NCI-H226 (cell line): ENCODE data around the gene DGCR8.
"Not testable (repeated sequence)": the region's sequence is repeated elsewhere in the genome, so short reads cannot be mapped to it uniquely, and the experiment has no call there.

Source experiments
- DNase-seq: peaks from one replicate; pipeline ENCODE4 v3.0.0-alpha.2; 2015

The DGCR8 gene

DNA sequence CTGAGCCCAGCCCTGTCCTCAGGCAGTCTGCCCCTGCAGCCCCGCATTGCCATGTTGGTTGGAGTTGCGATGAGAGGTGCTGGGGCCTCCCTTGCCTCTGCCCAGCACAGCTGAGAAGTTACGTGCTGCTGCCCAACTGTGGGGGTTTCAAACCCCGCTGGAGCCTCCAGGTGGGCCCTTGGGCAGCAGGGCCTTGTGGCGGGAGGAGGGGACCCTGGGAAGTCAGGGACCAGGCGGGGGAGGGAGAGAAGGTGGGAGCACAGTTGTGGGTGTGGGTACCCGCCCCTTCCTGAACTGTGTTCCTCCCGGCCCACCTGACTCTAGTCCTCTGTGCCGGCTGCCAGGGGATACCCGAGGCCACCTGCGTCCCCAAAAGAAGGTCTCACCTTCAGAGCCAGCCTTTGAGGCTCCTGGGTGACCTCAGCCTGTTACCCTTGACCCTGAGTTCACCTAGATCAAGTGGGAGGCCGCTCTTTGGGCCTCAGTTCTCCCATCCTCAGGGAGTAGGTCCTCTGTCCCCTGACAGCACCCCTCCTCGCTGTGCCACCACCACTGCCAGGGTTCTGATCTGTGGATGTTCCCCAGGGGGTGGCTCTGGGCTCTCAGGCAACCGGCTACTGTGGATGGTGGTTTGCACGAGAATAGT lies 78.5 kb downstream of the DGCR8 start:
- DNase-seq: no peak

DNA sequence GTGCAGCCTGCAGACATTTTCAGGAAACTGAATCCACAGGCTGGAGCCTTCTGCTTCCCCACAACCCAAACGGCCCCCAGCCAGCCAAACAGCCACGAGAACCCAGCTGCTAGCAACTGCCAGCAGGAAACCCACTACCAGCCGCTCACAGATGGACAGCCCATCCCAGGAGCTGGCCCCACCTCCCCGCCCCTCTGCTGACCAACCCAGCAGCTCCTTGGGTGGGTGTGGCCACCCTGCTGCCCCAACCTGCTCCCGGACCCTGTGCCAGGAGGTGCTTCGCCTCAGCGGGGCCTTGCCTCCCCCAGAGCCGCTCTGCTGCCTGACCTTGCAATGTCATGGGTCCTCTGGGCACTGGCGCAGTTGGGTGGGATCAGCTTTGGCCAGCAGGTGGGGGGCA lies 79.0 kb downstream of the DGCR8 start:
- no peak for DNase-seq

DNA sequence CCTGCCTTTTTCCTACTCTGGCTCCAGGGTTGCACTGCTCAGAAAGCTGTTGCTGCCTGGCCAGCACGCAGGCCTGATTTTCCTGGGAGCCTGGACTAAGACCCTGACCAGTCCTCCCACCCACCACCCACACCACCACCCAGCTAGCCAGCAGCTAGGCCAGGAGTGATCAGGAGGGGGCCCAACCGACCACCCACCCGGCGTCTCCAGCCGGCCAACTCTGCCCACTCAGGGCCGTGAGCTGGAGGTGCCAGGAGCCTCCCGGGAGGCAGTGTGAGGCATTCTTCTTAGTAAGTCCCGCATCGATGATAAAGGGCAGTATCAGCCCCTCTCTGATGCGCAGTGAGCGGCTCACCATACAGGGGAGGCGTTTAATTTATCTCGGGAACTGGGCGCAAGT lies 79.5 kb downstream of the DGCR8 start:
- DNase-seq: not testable (repeated sequence)

- DNase-seq: no peak
Measured at GRCh38 chr22:20160041-20160440, 80.0 kb downstream of the DGCR8 start.
